Measurements from ENCODE around the gene STK32C.

DNA sequence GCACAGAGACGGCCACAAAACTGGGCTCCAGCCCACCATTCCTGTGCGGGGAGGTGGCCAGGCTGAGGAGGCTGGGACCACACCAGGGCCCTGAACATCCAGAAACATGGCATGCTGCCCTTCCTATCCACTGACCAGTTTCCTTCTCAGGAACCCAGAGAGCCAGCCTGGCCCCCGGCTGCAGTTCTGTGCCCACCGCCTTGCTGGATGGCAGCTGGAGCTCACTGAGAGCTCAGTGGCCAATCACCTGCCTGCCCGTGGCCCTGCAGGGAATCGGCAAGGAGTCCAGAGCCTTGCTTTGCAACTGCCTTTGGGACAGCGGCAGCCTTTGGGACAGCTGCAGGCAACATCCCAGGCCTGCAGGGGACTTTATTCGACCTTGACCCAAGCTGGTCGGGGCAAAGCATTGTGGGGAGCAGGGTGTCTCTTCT lies 30.4 kb downstream of the STK32C start:
- TF ChIP-seq, protein P1, sequence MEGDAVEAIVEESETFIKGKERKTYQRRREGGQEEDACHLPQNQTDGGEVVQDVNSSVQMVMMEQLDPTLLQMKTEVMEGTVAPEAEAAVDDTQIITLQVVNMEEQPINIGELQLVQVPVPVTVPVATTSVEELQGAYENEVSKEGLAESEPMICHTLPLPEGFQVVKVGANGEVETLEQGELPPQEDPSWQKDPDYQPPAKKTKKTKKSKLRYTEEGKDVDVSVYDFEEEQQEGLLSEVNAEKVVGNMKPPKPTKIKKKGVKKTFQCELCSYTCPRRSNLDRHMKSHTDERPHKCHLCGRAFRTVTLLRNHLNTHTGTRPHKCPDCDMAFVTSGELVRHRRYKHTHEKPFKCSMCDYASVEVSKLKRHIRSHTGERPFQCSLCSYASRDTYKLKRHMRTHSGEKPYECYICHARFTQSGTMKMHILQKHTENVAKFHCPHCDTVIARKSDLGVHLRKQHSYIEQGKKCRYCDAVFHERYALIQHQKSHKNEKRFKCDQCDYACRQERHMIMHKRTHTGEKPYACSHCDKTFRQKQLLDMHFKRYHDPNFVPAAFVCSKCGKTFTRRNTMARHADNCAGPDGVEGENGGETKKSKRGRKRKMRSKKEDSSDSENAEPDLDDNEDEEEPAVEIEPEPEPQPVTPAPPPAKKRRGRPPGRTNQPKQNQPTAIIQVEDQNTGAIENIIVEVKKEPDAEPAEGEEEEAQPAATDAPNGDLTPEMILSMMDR (conservative IDR thresholded peaks at IDR 0.05), result no peak
- TF ChIP-seq EZH2 (IDR thresholded peaks at IDR 0.05; ENCODE audit: low read depth), result no peak
